GM12878 (cell line): ENCODE results near the gene DSTN. TPM values are rescaled to one million over a fixed set of nuclear protein-coding genes. Genes with fewer than 3 reads are reported as not detected.
A peak's percentile ranks its signal among the peaks of the same experiment; 100 is the strongest.

Source experiments
- ATAC-seq: fragments of 200-7000 bp; cut with Tn5 transposase; 3 replicates; pipeline ENCODE4 v1.9.1; 2020; ENCODE audit warnings: mild to moderate bottlenecking, moderate library complexity
- Bru-seq: library from RNA; stranded (reverse); fragments of 400-500 nt; gene quantifications from one replicate; lab custom pipeline; 2021; lab: Mats Ljungman, UMichigan
- BruChase-seq, 2 experiments: library from RNA; stranded (reverse); fragments of 400-500 nt; gene quantifications; one replicate each; lab custom pipeline; 2021; lab: Mats Ljungman, UMichigan
- BruUV-seq: library from RNA; stranded (reverse); fragments of 400-500 nt; replicated peaks from 2 replicates; lab custom pipeline; 2021; lab: Mats Ljungman, UMichigan
- CTCF ChIA-PET: fragments of 300-600 bp; sonication (Branson Sonifier 250); formaldehyde crosslinking; extraction: SDS; loops from one replicate; lab custom pipeline; 2021; ENCODE audit warnings: inconsistent platforms; lab: Yijun Ruan, JAX
- POLR2A ChIA-PET: fragments of 350-600 bp; formaldehyde crosslinking; extraction: SDS; loops from one replicate; lab custom pipeline; 2021; ENCODE audit warnings: inconsistent platforms; lab: Charles Lee
- RAD21 ChIA-PET: fragments of 300-600 bp; sonication (Branson Sonifier 250); formaldehyde crosslinking; loops from one replicate; lab custom pipeline; 2023; ENCODE audit warnings: antibody characterized with exemption; ENCODE audit not compliant: unreplicated experiment; lab: Charles Lee
- SMC1A ChIA-PET: fragments of 300-600 bp; sonication (Branson Sonifier 250); formaldehyde crosslinking; loops from one replicate; lab custom pipeline; 2023; ENCODE audit not compliant: unreplicated experiment, uncharacterized antibody; lab: Charles Lee
- DNase-seq: peaks from one replicate; pipeline ENCODE4 v3.0.0-alpha.2; 2011; ENCODE audit warnings: low read depth, low spot score
- FAIRE-seq: peaks from 3 replicates; lab custom pipeline; 2011; peaks lifted over from hg19 to GRCh38; lab: Jason Lieb, UNC
- H2AFZ ChIP-seq: 2 replicates; pipeline ENCODE4 v1.6.0; 2011; ENCODE audit warnings: low read depth, low read length, control low read depth; ENCODE audit not compliant: control insufficient read depth
- H3K27ac ChIP-seq: 2 replicates; pipeline ENCODE4 v1.5.1; 2011; ENCODE audit warnings: control low read depth; ENCODE audit not compliant: control insufficient read depth, insufficient read depth
- H3K27me3 ChIP-seq, 2 experiments: replicated peaks in 1 of 2; 2 replicates each; pipeline versions ENCODE4 v1.6.0 to v1.6.1; 2011; ENCODE audit warnings: low read length in 1 of 2; ENCODE audit not compliant: control insufficient read depth in 2 of 2, insufficient read depth in 2 of 2
- H3K36me3 ChIP-seq, 2 experiments: 2 replicates each; pipeline ENCODE4 v1.5.1; 2011; ENCODE audit warnings: low read length in 1 of 2; ENCODE audit not compliant: control insufficient read depth in 2 of 2, insufficient read depth in 2 of 2
- H3K4me1 ChIP-seq: 2 replicates; pipeline ENCODE4 v1.6.1; 2011; ENCODE audit warnings: mild to moderate bottlenecking, low read length, moderate library complexity, mixed read lengths; ENCODE audit not compliant: control insufficient read depth, insufficient read depth
- H3K4me2 ChIP-seq: 2 replicates; pipeline ENCODE4 v1.6.0; 2011; ENCODE audit warnings: control low read depth; ENCODE audit not compliant: control insufficient read depth, insufficient read depth
- H3K4me3 ChIP-seq: fragments of 200-600 bp; sonication (generic); 2 replicates; pipeline ENCODE4 v1.5.1; 2016
- H3K79me2 ChIP-seq: 2 replicates; pipeline ENCODE4 v1.6.0; 2011; ENCODE audit warnings: low read length; ENCODE audit not compliant: control insufficient read depth, insufficient read depth
- H3K9ac ChIP-seq: 2 replicates; pipeline ENCODE4 v1.8.0; 2011; ENCODE audit warnings: low read length, control low read depth, mixed read lengths; ENCODE audit not compliant: control insufficient read depth, insufficient read depth
- H3K9me3 ChIP-seq: replicated peaks from 3 replicates; pipeline ENCODE4 v1.5.1; 2011; ENCODE audit warnings: mild to moderate bottlenecking, low read length; ENCODE audit not compliant: control insufficient read depth, insufficient read depth
- H4K20me1 ChIP-seq: 2 replicates; pipeline ENCODE4 v1.6.0; 2011; ENCODE audit not compliant: control insufficient read depth, insufficient read depth
- BHLHE40 ChIP-seq, 2 experiments: fragments of 450-650 bp in 1 of 2; IDR thresholded peaks; 2 replicates each; pipeline ENCODE4 v1.6.1; 2011 to 2017; ENCODE audit warnings: low read depth in 2 of 2, borderline replicate concordance in 1 of 2, improper control_type of control experiment in 1 of 2, low read length in 1 of 2, mild to moderate bottlenecking in 1 of 2
- ESRRA ChIP-seq: IDR thresholded peaks from 2 replicates; pipeline ENCODE4 v1.6.1; 2012; ENCODE audit warnings: mild to moderate bottlenecking, low read length, improper control_type of control experiment
- GABPA ChIP-seq: IDR thresholded peaks from 2 replicates; pipeline ENCODE4 v1.6.1; 2014; ENCODE audit warnings: antibody characterized with exemption, low read depth, mild to moderate bottlenecking, inconsistent platforms
- GATAD2B ChIP-seq: fragments of 450-650 bp; conservative IDR thresholded peaks from 2 replicates; pipeline ENCODE4 v1.6.1; 2017; ENCODE audit warnings: low read depth, mild to moderate bottlenecking, moderate library complexity
- MAX ChIP-seq: IDR thresholded peaks from 2 replicates; pipeline ENCODE4 v1.6.1; 2012; ENCODE audit warnings: low read depth, low read length, improper control_type of control experiment
- NFYB ChIP-seq: IDR thresholded peaks from 2 replicates; pipeline ENCODE4 v1.6.1; 2011; ENCODE audit warnings: low read depth, mild to moderate bottlenecking, low read length, improper control_type of control experiment, moderate library complexity; ENCODE audit not compliant: insufficient read depth
- PAX8 ChIP-seq: fragments of 450-650 bp; IDR thresholded peaks from 2 replicates; pipeline ENCODE4 v1.6.1; 2017; ENCODE audit warnings: mild to moderate bottlenecking, moderate library complexity
- SP1 ChIP-seq: IDR thresholded peaks from one replicate; pipeline ENCODE4 v1.6.1; 2011; ENCODE audit warnings: low read depth, low read length
- ZNF274 ChIP-seq: IDR thresholded peaks from one replicate; pipeline ENCODE4 v1.8.0; 2011; ENCODE audit not compliant: insufficient read length, insufficient read depth
- WGBS: methylation state at CpG from one replicate; pipeline ENCODE4 v1.1.6; 2016; ENCODE audit warnings: low lambda C conversion rate; ENCODE audit not compliant: insufficient replicate concordance, insufficient coverage; ENCODE audit errors: missing lambda C conversion rate; 5-methylcytosine and 5-hydroxymethylcytosine counted together
- in situ Hi-C: fragments of 300-500 bp; cut with MboI; formaldehyde crosslinking; loops from 9 replicates; pipeline ENCODE4 v1.14.3; 2018; ENCODE audit warnings: mixed read lengths
- intact Hi-C: fragments of 100-400 bp; cut with micrococcal nuclease; formaldehyde crosslinking; loops from one replicate; pipeline ENCODE4 v1.14.2; 2022; ENCODE audit not compliant: unreplicated experiment
- long read RNA-seq, 2 experiments: library from polyadenylated mRNA; unstranded; transcript quantifications; one replicate each; pipeline ENCODE4 v2.0.0, GENCODE V29; 2019 to 2020
- polyA minus RNA-seq, 3 experiments: library from RNA; depleted of rRNA, polyadenylated mRNA; stranded (reverse); fragments of >200 nt; gene quantifications; 2 replicates each; pipeline ENCODE4 v1.2.3, GENCODE V29; 2011
- polyA plus RNA-seq, 11 experiments: library from polyadenylated mRNA; depleted of rRNA in 4 of 11; unstranded in 6 of 11; stranded (reverse) in 5 of 11; fragments of >200 nt; fragmentation: Nextera tagmentation in 4 of 11; fragmentation: Illumina TruSeq in 1 of 11; extraction: Ambion mirVana in 4 of 11; extraction: Trizol in 1 of 11; gene quantifications; 1 replicate in 1 of 11; 2 replicates in 10 of 11; pipeline versions ENCODE4 v1.2.1 to v1.2.3, GENCODE V29; 2011 to 2016; ENCODE audit warnings: inconsistent platforms in 2 of 11, missing spikeins in 2 of 11, low read depth in 1 of 11
- total RNA-seq, 4 experiments: library from RNA; depleted of rRNA in 3 of 4; stranded (reverse); fragments of >200 nt in 3 of 4; fragmentation: Illumina TruSeq in 1 of 4; extraction: Trizol in 1 of 4; gene quantifications; 2 replicates each; pipeline versions ENCODE4 v1.2.1 to v1.2.3, GENCODE V29; 2013 to 2021
- TF ChIP-seq, protein P1 (sequence below): fragments of 450-650 bp; IDR thresholded peaks from 2 replicates; pipeline ENCODE4 v1.6.1; 2016; ENCODE audit warnings: mild to moderate bottlenecking
- TF ChIP-seq, protein P2 (sequence below): IDR thresholded peaks from 2 replicates; pipeline ENCODE4 v1.6.1; 2011; ENCODE audit warnings: low read depth, low read length, improper control_type of control experiment, borderline replicate concordance
- TF ChIP-seq, protein P3 (sequence below), 3 experiments: IDR thresholded peaks in 2 of 3; conservative IDR thresholded peaks in 1 of 3; 2 replicates each; pipeline ENCODE4 v1.5.1; 2011; ENCODE audit warnings: low read depth in 3 of 3, low read length in 3 of 3, mild to moderate bottlenecking in 3 of 3, control low read depth in 2 of 3, moderate library complexity in 2 of 3, inconsistent platforms in 1 of 3, mixed read lengths in 1 of 3; ENCODE audit not compliant: control insufficient read depth in 2 of 3, insufficient read depth in 1 of 3; ENCODE audit errors: extremely low read depth in 1 of 3

The DSTN gene
- total RNA-seq (2013; cell fraction: nucleolus; rRNA removed): 5.4 and 6.0 TPM in 2 replicates
- total RNA-seq (2014; rRNA removed) (33.7 and 34.3 TPM in 2 replicates), total RNA-seq (2014; rRNA removed; fragmentation: Illumina TruSeq; extraction: Trizol) (39.0 and 39.4 TPM in 2 replicates), total RNA-seq (2021) (40.2 and 42.1 TPM in 2 replicates), polyA plus RNA-seq (2011; rRNA removed) (26.7 and 32.1 TPM in 2 replicates), polyA plus RNA-seq (2014; fragmentation: Illumina TruSeq; extraction: Trizol) (62.7 and 65.1 TPM in 2 replicates), polyA plus RNA-seq (2014; fragmentation: Nextera tagmentation; extraction: Ambion mirVana) (10 to 100 TPM; 34.8 to 46.6 TPM), polyA plus RNA-seq (2014; rRNA removed) (33.1 and 36.0 TPM in 2 replicates), polyA plus RNA-seq (2016; fragmentation: Nextera tagmentation; extraction: Ambion mirVana) (100 to 1,000 TPM; 128 to 137 TPM), polyA minus RNA-seq (2011; rRNA and poly(A)+ RNA removed) (2.4 and 6.1 TPM in 2 replicates), Bru-seq, nascent RNA (percentile 76 among the genes with signal in this experiment), BruChase-seq, experiment 1, labeled RNA remaining after a 6-hour chase (percentile 69 among the genes with signal in this experiment), BruChase-seq, experiment 2, labeled RNA remaining after a 2-hour chase (percentile 65 among the genes with signal in this experiment)
- 28.9 TPM for polyA plus RNA-seq (2011; ENCODE audit: low read depth)
- polyA plus RNA-seq (2011; cell fraction: cytosol; rRNA removed): 10.6 and 10.8 TPM in 2 replicates
- polyA plus RNA-seq (2011; cell fraction: nucleus; rRNA removed): 12.5 and 15.6 TPM in 2 replicates
- 54.0 and 59.1 TPM in 2 replicates for polyA plus RNA-seq (2012)
- polyA minus RNA-seq (2011; cell fraction: cytosol; rRNA and poly(A)+ RNA removed): 5.3 and 7.2 TPM in 2 replicates
- polyA minus RNA-seq (2011; cell fraction: nucleus; rRNA and poly(A)+ RNA removed): 1.2 and 2.2 TPM in 2 replicates
- long read RNA-seq, experiment 1, transcript DSTN-201 (4 exons, 3,617 nt): major isoform, 91 of 102 reads
- long read RNA-seq, experiment 1, partial matches to known transcripts: 6 of 102 reads
- long read RNA-seq, experiment 1, other reads (novel, unspliced or antisense): 4 of 102 reads
- long read RNA-seq, experiment 2, transcript DSTN-203 (5 exons, 1,853 nt): minor isoform, 8 of 506 reads
- long read RNA-seq, experiment 2, transcript DSTN-201 (4 exons, 3,617 nt): major isoform, 468 of 506 reads
- long read RNA-seq, experiment 2, partial matches to known transcripts: 19 of 506 reads
- long read RNA-seq, experiment 2, other reads (novel, unspliced or antisense): 11 of 506 reads

DNA sequence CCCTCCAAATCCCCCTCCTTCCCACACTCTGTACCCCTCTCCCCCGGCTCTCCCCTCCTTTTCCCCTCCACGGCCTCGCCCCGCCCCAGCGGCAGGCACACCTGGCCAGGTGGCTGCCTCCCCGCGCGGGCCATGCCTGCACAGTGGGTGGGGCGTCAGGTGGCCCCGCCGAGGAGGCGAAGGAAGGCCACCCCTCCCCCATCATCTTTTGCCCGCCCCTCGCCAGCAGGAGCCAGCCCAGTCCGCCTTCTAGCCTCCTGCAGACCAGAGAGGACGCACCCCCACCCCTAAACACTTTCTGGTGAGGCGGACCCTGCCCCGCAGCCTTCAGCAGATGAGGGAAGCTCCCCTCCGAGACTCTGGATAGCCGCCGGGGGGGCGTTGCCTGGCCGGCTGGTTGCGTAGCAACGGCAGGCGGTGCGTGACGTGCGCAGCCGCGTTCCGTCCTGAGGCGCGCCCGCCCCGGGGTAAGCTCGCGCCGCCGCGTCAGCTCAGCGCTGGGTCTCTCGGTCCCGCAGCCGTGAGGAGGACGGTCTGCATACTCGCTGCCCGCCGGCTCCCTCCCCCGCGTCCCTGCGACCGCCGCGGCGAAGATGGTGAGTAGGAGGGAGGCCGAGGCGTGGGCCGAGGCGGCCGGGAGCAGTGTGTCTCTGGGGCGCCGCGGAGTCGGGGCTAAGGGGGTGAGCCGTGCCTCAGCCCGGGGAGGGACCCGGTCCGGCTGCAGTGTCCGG, at the start of gene DSTN:
TSS of gene DSTN (plus strand) at position 460 of the 731 bp plus-strand sequence. CDS start at position 594, 134 bp downstream.
- peak; percentile 94 for ATAC-seq
- DNase-seq: peak; percentile 38
- SMC1A ChIA-PET: interaction anchor here (0.7 to 2.0 kb wide), 8 partner anchors 20 to 112 kb away, joined by 3 to 7 read pairs (median 4); partner anchors contain the start of gene RRBP1
- H4K20me1 ChIP-seq: no peaks in the 10 kb centered on the region
- RAD21 ChIA-PET: interaction anchor here (0.7 to 2.4 kb wide), 9 partner anchors 21 to 426 kb away, joined by 3 to 18 read pairs (median 4); partner anchors contain the start of gene RRBP1
- peak within 1 kb of the TSS; percentile 68 for H2AFZ ChIP-seq
- peaks cover 4% of the 10 kb centered on the region for H3K4me1 ChIP-seq
- FAIRE-seq: peak; percentile 81
- H3K36me3 ChIP-seq: no peaks in the 10 kb centered on the region
- H3K9ac ChIP-seq: peak within 1 kb of the TSS; percentile 64; the same call in 1 of the 2 replicates
- peak within 1 kb of the TSS; percentile 94 for H3K4me2 ChIP-seq
- no TSS peak for BruUV-seq
- CTCF ChIA-PET: interaction anchor here (0.6 to 3.0 kb wide), 11 partner anchors 11 to 395 kb away, joined by 3 to 16 read pairs (median 7); partner anchors contain the start of gene RRBP1
- H3K79me2 ChIP-seq: peaks cover 11% of the 10 kb centered on the region
- no peaks in the 10 kb centered on the region for H3K27me3 ChIP-seq
- H3K4me3 ChIP-seq: peak within 1 kb of the TSS; percentile 98
- WGBS: under 1% methylated on average over 62 of the region's 70 CpGs
- POLR2A ChIA-PET: interaction anchor here (0.6 to 2.0 kb wide), 4 partner anchors 32 to 426 kb away, joined by 3 to 9 read pairs (median 6); no protein-coding TSS in a partner anchor
- H3K9me3 ChIP-seq: no peaks in the 10 kb centered on the region
- intact Hi-C loops: no loop called here
- peak within 1 kb of the TSS; percentile 45 for H3K27ac ChIP-seq
- in situ Hi-C loops: no loop called here
- TF ChIP-seq BHLHE40 (IDR thresholded peaks at IDR 0.05; ENCODE audit: borderline replicate concordance in 1 of 2, low read depth in 2 of 2, low read length in 1 of 2) (peak in 1 of 2 experiments; percentile 54; a peak in 1 of 4 replicates), GATAD2B (peak; percentile 76; the same call in 1 of the 2 replicates), PAX8 (no peak), MAX (no peak), SP1 (no peak), GABPA (no peak), ESRRA (no peak), ZNF274 (no peak), NFYB (no peak)
- TF ChIP-seq, protein P1, sequence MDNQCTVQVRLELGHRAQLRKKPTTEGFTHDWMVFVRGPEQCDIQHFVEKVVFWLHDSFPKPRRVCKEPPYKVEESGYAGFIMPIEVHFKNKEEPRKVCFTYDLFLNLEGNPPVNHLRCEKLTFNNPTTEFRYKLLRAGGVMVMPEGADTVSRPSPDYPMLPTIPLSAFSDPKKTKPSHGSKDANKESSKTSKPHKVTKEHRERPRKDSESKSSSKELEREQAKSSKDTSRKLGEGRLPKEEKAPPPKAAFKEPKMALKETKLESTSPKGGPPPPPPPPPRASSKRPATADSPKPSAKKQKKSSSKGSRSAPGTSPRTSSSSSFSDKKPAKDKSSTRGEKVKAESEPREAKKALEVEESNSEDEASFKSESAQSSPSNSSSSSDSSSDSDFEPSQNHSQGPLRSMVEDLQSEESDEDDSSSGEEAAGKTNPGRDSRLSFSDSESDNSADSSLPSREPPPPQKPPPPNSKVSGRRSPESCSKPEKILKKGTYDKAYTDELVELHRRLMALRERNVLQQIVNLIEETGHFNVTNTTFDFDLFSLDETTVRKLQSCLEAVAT: no peak
- TF ChIP-seq, protein P2, sequence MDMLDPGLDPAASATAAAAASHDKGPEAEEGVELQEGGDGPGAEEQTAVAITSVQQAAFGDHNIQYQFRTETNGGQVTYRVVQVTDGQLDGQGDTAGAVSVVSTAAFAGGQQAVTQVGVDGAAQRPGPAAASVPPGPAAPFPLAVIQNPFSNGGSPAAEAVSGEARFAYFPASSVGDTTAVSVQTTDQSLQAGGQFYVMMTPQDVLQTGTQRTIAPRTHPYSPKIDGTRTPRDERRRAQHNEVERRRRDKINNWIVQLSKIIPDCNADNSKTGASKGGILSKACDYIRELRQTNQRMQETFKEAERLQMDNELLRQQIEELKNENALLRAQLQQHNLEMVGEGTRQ: no peak
- TF ChIP-seq, protein P3, sequence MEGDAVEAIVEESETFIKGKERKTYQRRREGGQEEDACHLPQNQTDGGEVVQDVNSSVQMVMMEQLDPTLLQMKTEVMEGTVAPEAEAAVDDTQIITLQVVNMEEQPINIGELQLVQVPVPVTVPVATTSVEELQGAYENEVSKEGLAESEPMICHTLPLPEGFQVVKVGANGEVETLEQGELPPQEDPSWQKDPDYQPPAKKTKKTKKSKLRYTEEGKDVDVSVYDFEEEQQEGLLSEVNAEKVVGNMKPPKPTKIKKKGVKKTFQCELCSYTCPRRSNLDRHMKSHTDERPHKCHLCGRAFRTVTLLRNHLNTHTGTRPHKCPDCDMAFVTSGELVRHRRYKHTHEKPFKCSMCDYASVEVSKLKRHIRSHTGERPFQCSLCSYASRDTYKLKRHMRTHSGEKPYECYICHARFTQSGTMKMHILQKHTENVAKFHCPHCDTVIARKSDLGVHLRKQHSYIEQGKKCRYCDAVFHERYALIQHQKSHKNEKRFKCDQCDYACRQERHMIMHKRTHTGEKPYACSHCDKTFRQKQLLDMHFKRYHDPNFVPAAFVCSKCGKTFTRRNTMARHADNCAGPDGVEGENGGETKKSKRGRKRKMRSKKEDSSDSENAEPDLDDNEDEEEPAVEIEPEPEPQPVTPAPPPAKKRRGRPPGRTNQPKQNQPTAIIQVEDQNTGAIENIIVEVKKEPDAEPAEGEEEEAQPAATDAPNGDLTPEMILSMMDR (IDR thresholded peaks at IDR 0.05 in 2 of 3, conservative IDR thresholded peaks at IDR 0.05 in 1 of 3; ENCODE audit: control insufficient read depth in 2 of 3, extremely low read depth in 1 of 3, insufficient read depth in 1 of 3, low read depth in 3 of 3, low read length in 3 of 3): no peak
